SH-SY5Y (cell line): ENCODE data around the gene ITPR1.

Experiments
- GATA2 ChIP-seq: IDR thresholded peaks from 2 replicates; pipeline ENCODE4 v1.6.1; 2011; ENCODE audit warnings: mild to moderate bottlenecking, low read depth, low read length
- GATA3 ChIP-seq: IDR thresholded peaks from 2 replicates; pipeline ENCODE4 v1.6.1; 2011; ENCODE audit warnings: low read depth, mild to moderate bottlenecking, low read length, moderate library complexity

- TF ChIP-seq GATA2 (no peak), GATA3 (no peak)
Observed at GRCh38 chr3:4856564-4856963, 363.4 kb downstream of the ITPR1 start.
